SU-DHL-6 (cell line): ENCODE results near the gene GRAP2.

Experiments used
- EZH2phosphoT487 ChIP-seq: fragments of 200-600 bp; sonication (generic), shearing (Covaris generic); conservative IDR thresholded peaks from 2 replicates; pipeline ENCODE4 v1.6.1; 2018; ENCODE audit warnings: mild to moderate bottlenecking, antibody characterized with exemption, low read length, moderate library complexity, mixed read lengths
- TF ChIP-seq, protein P1 (sequence below): fragments of 200-600 bp; sonication (generic); IDR thresholded peaks from one replicate; pipeline ENCODE4 v1.5.1; 2017; ENCODE audit warnings: antibody characterized with exemption, mild to moderate bottlenecking, low read length, moderate library complexity; ENCODE audit not compliant: insufficient read depth, poor library complexity, severe bottlenecking

DNA sequence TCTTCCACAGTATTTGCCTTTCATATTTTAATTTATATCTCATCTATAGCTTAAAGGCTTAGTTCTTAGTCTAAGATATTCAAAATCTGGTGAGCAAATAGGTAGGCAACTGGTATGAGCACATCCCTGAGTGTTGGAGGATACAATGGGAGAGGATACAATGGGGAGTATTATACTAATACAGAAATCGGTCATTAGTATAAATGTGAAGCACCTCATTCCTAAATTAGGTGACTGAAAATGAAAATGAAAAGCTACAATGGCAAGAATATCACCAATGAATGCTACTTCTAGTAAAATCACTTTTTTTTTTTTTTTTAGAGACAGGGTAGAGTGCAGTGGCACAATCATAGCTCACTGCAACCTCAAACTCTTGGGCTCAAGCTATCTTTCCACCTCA is 28.3 kb upstream of the GRAP2 start:
- TF ChIP-seq, protein P1, sequence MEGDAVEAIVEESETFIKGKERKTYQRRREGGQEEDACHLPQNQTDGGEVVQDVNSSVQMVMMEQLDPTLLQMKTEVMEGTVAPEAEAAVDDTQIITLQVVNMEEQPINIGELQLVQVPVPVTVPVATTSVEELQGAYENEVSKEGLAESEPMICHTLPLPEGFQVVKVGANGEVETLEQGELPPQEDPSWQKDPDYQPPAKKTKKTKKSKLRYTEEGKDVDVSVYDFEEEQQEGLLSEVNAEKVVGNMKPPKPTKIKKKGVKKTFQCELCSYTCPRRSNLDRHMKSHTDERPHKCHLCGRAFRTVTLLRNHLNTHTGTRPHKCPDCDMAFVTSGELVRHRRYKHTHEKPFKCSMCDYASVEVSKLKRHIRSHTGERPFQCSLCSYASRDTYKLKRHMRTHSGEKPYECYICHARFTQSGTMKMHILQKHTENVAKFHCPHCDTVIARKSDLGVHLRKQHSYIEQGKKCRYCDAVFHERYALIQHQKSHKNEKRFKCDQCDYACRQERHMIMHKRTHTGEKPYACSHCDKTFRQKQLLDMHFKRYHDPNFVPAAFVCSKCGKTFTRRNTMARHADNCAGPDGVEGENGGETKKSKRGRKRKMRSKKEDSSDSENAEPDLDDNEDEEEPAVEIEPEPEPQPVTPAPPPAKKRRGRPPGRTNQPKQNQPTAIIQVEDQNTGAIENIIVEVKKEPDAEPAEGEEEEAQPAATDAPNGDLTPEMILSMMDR: no peak
- TF ChIP-seq EZH2phosphoT487: no peak
